GM21529 (cell line): ENCODE data around the gene PDF.
"Not testable (repeated sequence)": the region's sequence is repeated elsewhere in the genome, so short reads cannot be mapped to it uniquely, and the experiment has no call there.

ENCODE experiments used
- ATAC-seq: cut with Tn5 transposase; IDR thresholded peaks from one replicate; pipeline ENCODE4 v1.9.1; 2021; ENCODE audit not compliant: unreplicated experiment

PDF gene

GRCh38 chr16:69318177-69318910 lies 12.0 kb downstream of the PDF start:
- ATAC-seq = no peak

- no peak for ATAC-seq
Measured at GRCh38 chr16:69316595-69317034, 13.8 kb downstream of the PDF start.

- ATAC-seq = no peak
Measured at GRCh38 chr16:69315486-69316311, 14.7 kb downstream of the PDF start.

DNA sequence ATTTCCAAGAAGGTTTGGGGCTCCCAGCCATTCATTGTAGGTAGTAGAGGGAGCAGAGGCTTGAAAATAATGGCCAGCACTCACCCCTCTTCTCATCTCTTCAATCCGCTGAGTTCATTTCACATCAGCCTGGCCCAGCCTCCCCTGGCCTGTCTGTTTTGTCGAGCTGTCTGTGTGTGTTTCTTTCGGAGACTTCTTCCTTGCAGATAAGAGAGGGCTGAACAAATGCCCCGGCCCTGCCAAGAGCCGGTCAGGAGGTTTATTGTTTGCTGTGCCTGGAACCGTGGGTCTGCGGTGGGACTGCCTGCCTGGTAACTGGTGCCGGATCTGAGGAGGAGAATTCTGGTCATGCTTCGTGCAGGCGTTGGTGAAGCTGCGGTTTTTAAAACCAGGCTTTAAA lies 15.9 kb downstream of the PDF start:
- ATAC-seq = no peak

DNA sequence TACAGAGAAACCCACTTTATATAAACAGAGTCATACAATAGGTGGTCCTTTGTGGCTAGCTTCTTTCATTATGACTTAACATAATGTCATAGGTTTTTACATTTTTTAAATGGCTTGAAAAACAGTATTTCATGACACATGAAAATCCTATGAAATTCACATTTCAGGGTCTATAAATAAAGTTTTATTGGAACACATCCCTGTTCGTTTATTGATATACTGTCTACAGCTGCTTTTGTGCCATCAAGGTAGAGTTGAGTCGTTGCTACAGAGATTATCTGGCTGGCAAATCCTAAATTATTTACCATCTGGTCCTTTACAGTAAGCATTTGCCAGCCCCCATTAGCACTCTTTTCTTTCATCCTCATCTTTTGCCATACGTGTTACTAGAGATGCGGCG lies 16.9 kb downstream of the PDF start:
- no peak for ATAC-seq

GRCh38 chr16:69311533-69312387 lies 18.6 kb downstream of the PDF start:
- peak; percentile 51 for ATAC-seq

DNA sequence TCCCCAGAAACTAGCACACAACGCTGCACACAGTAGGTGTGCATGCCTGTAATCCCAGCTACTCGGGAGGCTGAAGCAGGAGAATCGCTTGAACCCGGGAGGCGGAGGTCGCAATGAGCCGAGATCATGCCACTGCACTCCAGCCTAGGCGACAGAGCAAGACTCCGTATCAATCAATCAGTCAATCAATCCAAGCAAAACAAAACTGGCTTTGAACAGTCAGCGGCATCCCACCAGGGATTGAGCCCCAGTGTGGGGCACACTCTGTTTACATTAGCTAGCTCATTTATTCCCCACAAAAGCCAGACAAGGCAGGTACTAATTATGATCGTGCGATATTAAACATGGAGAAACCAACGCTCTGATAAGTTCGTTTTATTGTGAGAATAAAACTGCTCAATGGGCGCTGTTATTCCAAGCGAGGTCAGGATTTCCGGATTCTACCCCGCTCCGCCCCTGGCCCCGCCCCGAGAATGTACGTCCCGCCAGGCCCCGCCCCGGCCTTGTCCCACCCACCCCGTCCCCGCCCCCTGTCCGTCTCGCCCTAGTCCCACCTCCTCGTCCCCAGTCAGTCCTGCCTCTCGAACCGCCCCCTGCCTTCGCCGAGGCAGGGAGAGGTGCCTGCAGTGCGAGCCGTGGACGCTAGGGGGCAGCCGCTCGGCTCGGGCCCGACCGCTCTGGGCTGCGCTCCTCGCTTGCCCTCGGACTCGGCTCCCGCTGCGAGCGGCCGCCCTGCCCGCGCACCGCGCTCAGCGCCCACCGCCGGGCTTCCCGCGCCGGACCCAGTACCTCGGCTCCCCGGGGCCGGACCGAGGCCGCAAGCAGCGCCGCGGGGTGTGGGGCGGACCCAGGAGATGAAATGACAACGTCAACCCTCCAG lies 19.5 kb downstream of the PDF start, which contains the start of gene VPS4A:
VPS4A (plus strand) TSS at position 698 of the 880 bp plus-strand sequence; CDS start at position 860, 162 bp downstream.
- ATAC-seq = peak; percentile 85

DNA sequence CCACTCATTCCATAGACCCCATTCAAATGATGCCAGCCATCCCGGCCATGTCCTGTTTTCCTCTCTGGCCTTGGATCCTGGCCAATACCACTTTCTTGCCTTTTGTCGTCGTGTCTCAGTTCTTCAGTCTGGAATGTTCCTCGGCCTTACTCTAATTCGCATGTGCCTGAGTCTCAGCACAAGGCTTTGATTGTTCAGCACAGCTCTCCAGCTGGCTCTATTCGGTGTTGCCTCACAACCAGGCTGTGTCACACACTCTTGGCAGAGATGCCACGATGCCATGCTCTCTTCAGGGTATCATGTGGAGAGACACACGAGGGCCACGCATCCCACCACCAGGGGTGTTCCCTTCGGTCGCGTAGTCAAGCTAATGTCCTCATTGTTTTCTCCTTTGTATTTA lies 21.1 kb downstream of the PDF start:
- no peak for ATAC-seq

- ATAC-seq = no peak
Measured at GRCh38 chr16:69307856-69308255, 22.5 kb downstream of the PDF start.

- ATAC-seq = no peak
Measured at GRCh38 chr16:69307091-69307490, 23.3 kb downstream of the PDF start.

GRCh38 chr16:69306031-69306430 lies 24.4 kb downstream of the PDF start:
- ATAC-seq = no peak

GRCh38 chr16:69302301-69302700 lies 28.1 kb downstream of the PDF start:
- no peak for ATAC-seq

GRCh38 chr16:69301861-69302260 lies 28.5 kb downstream of the PDF start:
- ATAC-seq = no peak

- no peak for ATAC-seq
Measured at GRCh38 chr16:69301187-69301586, 29.2 kb downstream of the PDF start.

GRCh38 chr16:69298261-69298660 lies 32.1 kb downstream of the PDF start:
- no peak for ATAC-seq

DNA sequence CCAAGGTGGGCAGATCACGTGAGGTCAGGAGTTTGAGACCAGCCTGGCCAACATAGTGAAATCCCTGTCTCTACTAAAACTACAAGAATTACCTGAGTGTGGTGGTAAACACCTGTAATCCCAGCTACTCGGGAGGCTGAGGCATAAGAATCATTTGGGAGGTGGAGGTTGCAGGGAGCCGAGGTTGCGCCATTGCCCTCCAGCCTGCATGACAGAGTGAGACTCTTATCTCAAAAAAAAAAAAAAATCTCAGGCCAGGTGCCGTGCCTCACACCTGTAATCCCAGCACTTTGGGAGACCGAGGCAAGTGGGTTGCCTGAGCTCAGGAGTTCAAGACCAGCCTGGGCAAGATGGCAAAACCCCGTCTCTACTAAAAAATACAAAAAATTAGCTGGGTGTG lies 33.6 kb downstream of the PDF start:
- not testable (repeated sequence) for ATAC-seq

DNA sequence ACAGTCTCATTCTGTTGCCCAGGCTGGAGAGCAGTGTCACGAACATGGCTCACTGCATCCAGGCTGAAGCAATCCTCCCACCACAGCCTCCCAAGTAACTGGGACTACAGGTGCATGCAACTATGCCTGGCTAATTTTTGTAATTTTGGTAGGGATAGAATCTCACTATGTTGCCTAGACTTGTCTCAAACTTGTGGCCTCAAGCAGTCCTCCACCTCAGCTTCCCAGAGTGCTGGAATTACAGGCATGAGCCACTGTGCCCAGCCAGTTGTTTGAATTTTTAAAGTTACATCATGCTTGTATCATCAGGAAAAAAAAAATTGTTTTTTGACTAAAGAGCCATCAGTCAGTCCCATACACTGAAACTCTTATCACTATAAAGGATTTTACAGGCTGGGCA lies 36.3 kb downstream of the PDF start:
- no peak for ATAC-seq

DNA sequence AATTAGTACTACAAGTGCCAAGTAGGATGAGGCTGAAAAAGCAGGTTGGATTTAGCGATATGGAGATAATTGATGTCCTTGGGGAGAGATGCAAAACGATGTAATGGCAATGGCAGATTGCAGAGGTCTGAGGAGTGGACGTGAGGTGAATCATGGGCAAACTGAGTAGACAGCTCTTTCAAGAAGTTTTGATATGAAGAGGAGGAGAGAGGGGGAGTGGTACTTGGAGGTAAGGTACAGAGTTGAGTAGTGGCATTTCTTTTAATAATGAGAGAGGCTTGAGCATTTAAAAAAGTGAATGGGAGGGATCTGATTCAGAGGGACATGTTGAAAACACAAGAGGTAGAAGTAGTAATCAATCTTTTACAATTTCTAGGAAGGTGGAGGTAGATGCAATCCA lies 37.0 kb downstream of the PDF start:
- ATAC-seq = no peak

DNA sequence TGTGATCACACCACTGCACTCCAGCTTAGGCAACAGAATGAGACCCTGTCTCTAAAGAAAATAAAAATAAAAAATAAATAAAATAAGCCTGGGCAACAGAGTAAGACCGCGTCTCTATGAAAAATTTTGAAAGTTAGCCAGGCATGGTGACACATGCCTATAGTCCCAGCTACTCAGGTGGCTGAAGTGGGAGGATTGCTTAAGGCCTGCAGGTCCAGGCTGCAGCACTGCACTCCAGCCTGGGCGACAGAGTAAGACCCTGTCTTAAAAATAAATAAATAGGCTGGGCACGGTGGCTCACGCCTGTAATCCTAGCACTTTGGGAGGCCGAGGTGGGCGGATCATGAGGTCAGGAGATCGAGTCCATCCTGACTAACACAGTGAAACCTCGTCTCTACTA lies 38.7 kb downstream of the PDF start:
- not testable (repeated sequence) for ATAC-seq
